ENCODE measurements around the gene HSPB1.

GRCh38 chr7:76328389-76328788 lies 25.9 kb downstream of the HSPB1 start:
- TF ChIP-seq, protein P1, sequence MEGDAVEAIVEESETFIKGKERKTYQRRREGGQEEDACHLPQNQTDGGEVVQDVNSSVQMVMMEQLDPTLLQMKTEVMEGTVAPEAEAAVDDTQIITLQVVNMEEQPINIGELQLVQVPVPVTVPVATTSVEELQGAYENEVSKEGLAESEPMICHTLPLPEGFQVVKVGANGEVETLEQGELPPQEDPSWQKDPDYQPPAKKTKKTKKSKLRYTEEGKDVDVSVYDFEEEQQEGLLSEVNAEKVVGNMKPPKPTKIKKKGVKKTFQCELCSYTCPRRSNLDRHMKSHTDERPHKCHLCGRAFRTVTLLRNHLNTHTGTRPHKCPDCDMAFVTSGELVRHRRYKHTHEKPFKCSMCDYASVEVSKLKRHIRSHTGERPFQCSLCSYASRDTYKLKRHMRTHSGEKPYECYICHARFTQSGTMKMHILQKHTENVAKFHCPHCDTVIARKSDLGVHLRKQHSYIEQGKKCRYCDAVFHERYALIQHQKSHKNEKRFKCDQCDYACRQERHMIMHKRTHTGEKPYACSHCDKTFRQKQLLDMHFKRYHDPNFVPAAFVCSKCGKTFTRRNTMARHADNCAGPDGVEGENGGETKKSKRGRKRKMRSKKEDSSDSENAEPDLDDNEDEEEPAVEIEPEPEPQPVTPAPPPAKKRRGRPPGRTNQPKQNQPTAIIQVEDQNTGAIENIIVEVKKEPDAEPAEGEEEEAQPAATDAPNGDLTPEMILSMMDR (IDR thresholded peaks at IDR 0.05) = no peak
- TF ChIP-seq POLR2A (IDR thresholded peaks at IDR 0.05) = no peak
